Measurements from ENCODE around the gene ZNF564. TPM values are rescaled to one million over a fixed set of nuclear protein-coding genes. Genes with fewer than 3 reads are reported as not detected.
"Not testable (repeated sequence)": the region's sequence is repeated elsewhere in the genome, so short reads cannot be mapped to it uniquely, and the experiment has no call there.

The ZNF564 gene
- polyA plus RNA-seq, 1 donor, result 12.3 TPM

DNA sequence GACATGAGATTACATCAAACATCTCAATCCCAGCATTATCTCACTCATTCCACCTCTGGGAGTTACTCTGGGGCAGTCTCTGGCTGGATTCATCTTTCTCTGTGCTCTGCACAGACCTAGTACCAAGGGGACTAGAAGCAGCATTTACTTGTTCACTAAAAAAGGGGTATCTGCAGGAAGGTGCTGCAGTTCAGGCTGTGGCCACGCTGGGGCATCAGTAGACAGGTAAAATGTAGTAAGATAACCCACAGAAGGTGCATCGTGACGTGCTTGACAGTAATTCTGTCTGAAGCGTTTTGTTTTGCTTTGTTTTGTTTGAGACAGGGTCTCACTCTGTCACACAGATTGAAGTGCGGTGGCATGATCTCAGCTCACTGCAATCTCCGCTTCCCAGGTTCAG lies 29.3 kb downstream of the ZNF564 start:
- Histone ChIP-seq H3K36me3 (ENCODE audit: control insufficient read depth, insufficient read depth, low read length) (peaks cover 30% of the 10 kb centered on the region), H3K4me1 (ENCODE audit: control insufficient read depth, insufficient read depth, low read length) (no peaks in the 10 kb centered on the region), H3K4me3 (ENCODE audit: low read length) (no peak overlapping the region), H3K9me3 (ENCODE audit: control insufficient read depth, low read depth, low read length) (peaks cover 76% of the 10 kb centered on the region), H3K27ac (ENCODE audit: low read length) (no peak overlapping the region), H3K27me3 (ENCODE audit: control insufficient read depth, insufficient read depth, low read length) (no peaks in the 10 kb centered on the region)
- WGBS (ENCODE audit: insufficient coverage, low lambda C conversion rate), result 0% methylated on average over 1 of the region's 6 CpGs
- no peak for DNase-seq

- Histone ChIP-seq H3K27me3 (ENCODE audit: control insufficient read depth, insufficient read depth, low read length) (peaks cover 3% of the 10 kb centered on the region), H3K4me1 (ENCODE audit: control insufficient read depth, insufficient read depth, low read length) (no peaks in the 10 kb centered on the region), H3K27ac (ENCODE audit: low read length) (no peak overlapping the region), H3K4me3 (ENCODE audit: low read length) (peak overlapping the region; percentile 13), H3K9me3 (ENCODE audit: control insufficient read depth, low read depth, low read length) (peaks cover 22% of the 10 kb centered on the region), H3K36me3 (ENCODE audit: control insufficient read depth, insufficient read depth, low read length) (no peaks in the 10 kb centered on the region)
- no CpG with 5 or more reads among the region's 35 CpGs for WGBS (ENCODE audit: insufficient coverage, low lambda C conversion rate)
- peak in 1 of 2 donors; percentile 26 for DNase-seq
These were observed 37.7 kb downstream of the ZNF564 start for GRCh38 chr19:12513531-12514061.

DNA sequence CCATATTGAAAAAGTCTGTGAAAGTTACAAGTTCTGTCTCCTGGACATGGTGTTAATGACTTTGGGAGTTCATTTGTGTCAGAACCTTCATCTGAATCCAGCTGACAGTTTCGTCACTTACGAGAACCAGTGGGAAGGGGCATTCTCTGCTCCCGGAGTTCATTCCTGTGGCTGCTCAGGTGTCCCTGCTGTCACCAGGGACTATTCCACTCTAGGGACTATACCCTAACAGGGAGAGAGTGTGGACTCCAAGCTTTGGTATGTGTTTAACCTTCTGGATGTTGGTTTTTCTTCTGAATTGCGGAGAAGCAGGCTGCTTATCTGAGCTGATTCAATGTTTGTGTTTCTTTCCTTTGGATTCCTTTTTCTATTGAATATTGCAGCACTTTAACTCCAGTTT lies 54.2 kb downstream of the ZNF564 start:
- Histone ChIP-seq H3K27me3 (ENCODE audit: control insufficient read depth, insufficient read depth, low read length) (no peaks in the 10 kb centered on the region), H3K4me1 (ENCODE audit: control insufficient read depth, insufficient read depth, low read length) (no peaks in the 10 kb centered on the region), H3K4me3 (ENCODE audit: low read length) (no peak overlapping the region), H3K36me3 (ENCODE audit: control insufficient read depth, insufficient read depth, low read length) (no peaks in the 10 kb centered on the region), H3K9me3 (ENCODE audit: control insufficient read depth, low read depth, low read length) (no peaks in the 10 kb centered on the region), H3K27ac (ENCODE audit: low read length) (no peak overlapping the region)
- DNase-seq, result no peak
- WGBS (ENCODE audit: insufficient coverage, low lambda C conversion rate), result no CpG with 5 or more reads among the region's 4 CpGs

- no CpG with 5 or more reads among the region's 6 CpGs for WGBS (ENCODE audit: insufficient coverage, low lambda C conversion rate)
- no peaks in the 10 kb centered on the region for H3K36me3 ChIP-seq (ENCODE audit: control insufficient read depth, insufficient read depth, low read length)
- no peaks in the 10 kb centered on the region for H3K4me1 ChIP-seq (ENCODE audit: control insufficient read depth, insufficient read depth, low read length)
- H3K27ac ChIP-seq (ENCODE audit: low read length), result no peak overlapping the region
- no peak for DNase-seq
- H3K4me3 ChIP-seq (ENCODE audit: low read length), result no peak overlapping the region
- H3K27me3 ChIP-seq (ENCODE audit: control insufficient read depth, insufficient read depth, low read length), result no peaks in the 10 kb centered on the region
- H3K9me3 ChIP-seq (ENCODE audit: control insufficient read depth, low read depth, low read length), result no peaks in the 10 kb centered on the region
These were observed 54.8 kb downstream of the ZNF564 start for GRCh38 chr19:12496480-12496879.

DNA sequence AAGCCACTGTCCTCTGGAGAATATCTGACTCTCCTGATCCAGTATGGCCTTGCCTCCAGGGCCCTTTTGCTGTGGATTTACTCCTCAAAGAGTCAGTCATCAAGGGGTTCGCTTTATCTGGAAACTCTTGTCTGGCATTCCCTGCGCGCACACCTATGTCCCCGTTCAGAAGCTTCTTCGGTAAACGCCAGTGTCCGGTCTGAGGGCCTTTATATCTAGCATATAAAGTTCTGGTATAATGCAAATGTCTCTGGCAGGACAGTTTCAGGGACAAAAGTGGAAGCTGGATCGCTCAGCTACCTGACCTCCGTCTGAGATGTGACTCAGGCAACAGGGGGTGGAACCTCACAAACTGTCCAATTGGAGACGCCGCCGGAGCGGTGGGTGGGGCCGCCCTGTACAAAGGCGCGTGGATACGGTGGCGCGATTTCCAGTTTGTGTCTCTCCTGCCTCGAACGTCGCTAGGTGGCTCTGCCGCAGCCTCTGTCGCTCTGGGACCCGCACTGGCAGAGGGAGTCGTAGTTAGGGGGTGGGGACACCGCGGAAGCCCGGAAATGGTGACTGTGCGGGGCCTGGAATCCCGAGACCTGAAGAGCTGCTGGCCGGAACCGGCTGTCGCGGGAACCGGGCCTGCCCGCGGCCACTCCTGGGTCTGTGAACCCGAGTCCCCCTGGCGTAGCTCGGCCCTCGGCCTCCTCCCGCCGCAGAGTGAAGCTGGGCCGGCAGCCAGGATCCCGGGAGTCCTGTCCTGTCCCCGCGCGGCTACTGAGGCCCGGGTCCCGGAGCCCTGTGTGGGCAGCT lies 56.1 kb downstream of the ZNF564 start:
- peak; percentile 92 to 96 for DNase-seq
- Histone ChIP-seq H3K27ac (ENCODE audit: low read length) (peak overlapping the region; percentile 56), H3K4me1 (ENCODE audit: control insufficient read depth, insufficient read depth, low read length) (no peaks in the 10 kb centered on the region), H3K9me3 (ENCODE audit: control insufficient read depth, low read depth, low read length) (no peaks in the 10 kb centered on the region), H3K4me3 (ENCODE audit: low read length) (peak overlapping the region; percentile 59), H3K36me3 (ENCODE audit: control insufficient read depth, insufficient read depth, low read length) (no peaks in the 10 kb centered on the region), H3K27me3 (ENCODE audit: control insufficient read depth, insufficient read depth, low read length) (no peaks in the 10 kb centered on the region)
- WGBS (ENCODE audit: insufficient coverage, low lambda C conversion rate), result no CpG with 5 or more reads among the region's 51 CpGs

DNA sequence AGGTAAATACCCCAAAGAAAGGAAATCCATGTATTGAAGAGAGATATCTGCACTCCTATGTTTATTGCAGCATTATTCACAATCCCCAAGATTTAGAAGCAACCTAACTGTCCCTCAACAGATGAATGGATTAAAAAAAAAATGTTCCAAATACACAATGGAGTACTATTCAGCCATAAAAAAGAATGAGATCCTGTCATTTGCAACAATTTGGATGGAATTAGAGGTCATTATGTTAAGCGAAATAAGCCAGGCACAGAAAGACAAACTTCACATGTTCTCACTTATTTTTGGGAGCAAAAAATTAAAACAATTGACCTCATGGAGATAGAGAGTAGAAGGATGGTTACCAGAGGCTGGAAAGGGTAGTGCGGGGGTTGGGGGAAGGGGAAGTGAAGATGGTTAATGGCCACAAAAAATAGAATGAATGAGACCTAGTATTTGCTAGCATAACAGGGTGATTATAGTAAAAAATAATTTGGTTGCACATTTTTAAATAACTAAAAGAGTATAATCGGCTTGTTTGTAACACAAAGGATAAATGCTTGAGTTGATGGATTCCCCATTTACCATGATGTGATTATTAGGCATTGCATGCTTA lies 56.9 kb downstream of the ZNF564 start:
- Histone ChIP-seq H3K9me3 (ENCODE audit: control insufficient read depth, low read depth, low read length) (no peaks in the 10 kb centered on the region), H3K36me3 (ENCODE audit: control insufficient read depth, insufficient read depth, low read length) (no peaks in the 10 kb centered on the region), H3K27me3 (ENCODE audit: control insufficient read depth, insufficient read depth, low read length) (no peaks in the 10 kb centered on the region), H3K4me3 (ENCODE audit: low read length) (no peak overlapping the region), H3K27ac (ENCODE audit: low read length) (no peak overlapping the region), H3K4me1 (ENCODE audit: control insufficient read depth, insufficient read depth, low read length) (no peaks in the 10 kb centered on the region)
- 100% methylated on average over 2 of the region's 3 CpGs for WGBS (ENCODE audit: insufficient coverage, low lambda C conversion rate)
- no peak for DNase-seq

DNA sequence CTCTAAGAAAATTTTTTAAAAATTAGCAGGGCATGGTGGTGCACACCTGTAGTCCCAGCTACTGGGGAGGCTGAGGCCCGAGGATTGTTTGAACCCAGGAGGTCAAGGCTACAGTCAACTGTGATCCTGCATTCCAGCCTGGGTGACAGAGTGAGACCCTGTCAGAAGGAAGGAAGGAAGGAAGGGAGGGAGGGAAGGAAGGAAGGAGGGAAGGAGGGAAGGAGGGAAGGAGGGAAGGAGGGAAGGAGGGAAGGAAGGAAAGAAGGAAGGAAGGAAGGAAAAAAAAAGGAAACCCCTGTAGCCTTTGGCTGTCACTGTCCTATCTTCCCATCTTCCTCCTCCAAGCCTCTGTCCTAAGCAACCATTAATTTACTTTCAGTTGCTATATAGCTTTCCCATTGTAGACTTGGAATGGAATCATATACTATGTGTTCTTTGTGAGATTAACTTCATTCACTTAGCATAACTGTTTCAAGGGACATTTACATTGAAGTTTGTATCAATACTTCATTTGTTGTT lies 65.0 kb downstream of the ZNF564 start:
- DNase-seq; H3K27me3 ChIP-seq (ENCODE audit: control insufficient read depth, insufficient read depth, low read length); H3K4me3 ChIP-seq (ENCODE audit: low read length); H3K9me3 ChIP-seq (ENCODE audit: control insufficient read depth, low read depth, low read length); H3K36me3 ChIP-seq (ENCODE audit: control insufficient read depth, insufficient read depth, low read length); H3K27ac ChIP-seq (ENCODE audit: low read length); H3K4me1 ChIP-seq (ENCODE audit: control insufficient read depth, insufficient read depth, low read length): not testable (repeated sequence)
- WGBS (ENCODE audit: insufficient coverage, low lambda C conversion rate), result no CpG with 5 or more reads among the region's 1 CpG

DNA sequence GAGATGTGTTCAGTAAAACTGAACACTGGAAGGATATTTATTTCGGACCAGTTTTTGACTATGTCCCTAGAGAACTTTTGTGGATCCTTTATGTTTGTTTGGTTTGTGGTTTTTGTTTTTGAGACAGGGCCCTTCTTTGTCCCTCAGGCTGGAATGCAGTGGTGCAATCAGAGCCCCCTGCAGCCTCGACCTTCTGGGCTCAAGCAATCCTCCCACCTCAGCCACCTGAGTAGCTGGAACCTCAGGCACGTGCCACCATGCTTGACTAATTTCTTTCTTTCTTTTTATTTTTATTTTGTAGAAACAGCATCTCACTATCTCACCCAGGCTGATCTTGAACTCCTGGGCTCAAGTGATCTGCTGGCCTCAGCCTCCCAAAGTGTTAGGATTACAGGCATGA lies 65.7 kb downstream of the ZNF564 start:
- Histone ChIP-seq H3K9me3 (ENCODE audit: control insufficient read depth, low read depth, low read length) (no peaks in the 10 kb centered on the region), H3K4me3 (ENCODE audit: low read length) (no peak overlapping the region), H3K27ac (ENCODE audit: low read length) (no peak overlapping the region), H3K27me3 (ENCODE audit: control insufficient read depth, insufficient read depth, low read length) (no peaks in the 10 kb centered on the region), H3K4me1 (ENCODE audit: control insufficient read depth, insufficient read depth, low read length) (peaks cover 6% of the 10 kb centered on the region), H3K36me3 (ENCODE audit: control insufficient read depth, insufficient read depth, low read length) (no peaks in the 10 kb centered on the region)
- no peak for DNase-seq
- WGBS (ENCODE audit: insufficient coverage, low lambda C conversion rate), result 100% methylated on average over 2 of the region's 3 CpGs

- no peaks in the 10 kb centered on the region for H3K36me3 ChIP-seq (ENCODE audit: control insufficient read depth, insufficient read depth, low read length)
- H3K27me3 ChIP-seq (ENCODE audit: control insufficient read depth, insufficient read depth, low read length), result no peaks in the 10 kb centered on the region
- peak overlapping the region; percentile 94 for H3K4me3 ChIP-seq (ENCODE audit: low read length)
- H3K4me1 ChIP-seq (ENCODE audit: control insufficient read depth, insufficient read depth, low read length), result peaks cover 6% of the 10 kb centered on the region
- H3K27ac ChIP-seq (ENCODE audit: low read length), result peak overlapping the region; percentile 64
- DNase-seq, result no peak
- WGBS (ENCODE audit: insufficient coverage, low lambda C conversion rate), result no CpG with 5 or more reads among the region's 11 CpGs
- H3K9me3 ChIP-seq (ENCODE audit: control insufficient read depth, low read depth, low read length), result no peaks in the 10 kb centered on the region
These were observed 66.2 kb downstream of the ZNF564 start for GRCh38 chr19:12485052-12485416.

GRCh38 chr19:12484371-12485051 lies 66.8 kb downstream of the ZNF564 start, which contains the start of gene ZNF709:
Gene ZNF709 (minus strand): TSS chr19:12484816. CDS start chr19:12484657, 159 bp downstream.
- no peaks in the 10 kb centered on the region for H3K9me3 ChIP-seq (ENCODE audit: control insufficient read depth, low read depth, low read length)
- peak within 1 kb of the TSS; percentile 94 for H3K4me3 ChIP-seq (ENCODE audit: low read length)
- H3K36me3 ChIP-seq (ENCODE audit: control insufficient read depth, insufficient read depth, low read length), result no peaks in the 10 kb centered on the region
- no CpG with 5 or more reads among the region's 53 CpGs for whole genome bisulfite sequencing (ENCODE audit: insufficient coverage, low lambda C conversion rate)
- peak; percentile 89 to 90 for DNase-seq
- H3K27me3 ChIP-seq (ENCODE audit: control insufficient read depth, insufficient read depth, low read length), result no peaks in the 10 kb centered on the region
- H3K27ac ChIP-seq (ENCODE audit: low read length), result peak within 1 kb of the TSS; percentile 64
- peaks cover 6% of the 10 kb centered on the region for H3K4me1 ChIP-seq (ENCODE audit: control insufficient read depth, insufficient read depth, low read length)
